ENCODE data around the gene GRB10. TPM values are rescaled to one million over a fixed set of nuclear protein-coding genes. Genes with fewer than 3 reads are reported as not detected.

GRB10 gene
- total RNA-seq, 4 donors from 2014 or later, result 28.5 to 58.0 (median 53.0) TPM

GRCh38 chr7:50754684-50755083 is 28.0 kb downstream of the GRB10 start:
- H3K4me1 ChIP-seq, result peaks cover 0 to 42% (median 4%) of the 10 kb centered on the region in 3 donors
- no peak overlapping the region for H3K4me3 ChIP-seq
- no peak for ATAC-seq
- H3K9me3 ChIP-seq, result no peaks in the 10 kb centered on the region
- peaks cover 0 to 21% of the 10 kb centered on the region in 2 donors for H3K36me3 ChIP-seq
- no peaks in the 10 kb centered on the region for H3K27me3 ChIP-seq
- 72% methylated on average over 3 of the region's 6 CpGs; no CpG with 5 or more reads in 1 of the 2 donors for WGBS, 2 donors (ENCODE audit: low coverage in 1 of 2)
- TF ChIP-seq POLR2AphosphoS5 (IDR thresholded peaks at IDR 0.05), result no peak
- TF ChIP-seq CTCF (IDR thresholded peaks at IDR 0.05), result no peak
- TF ChIP-seq POLR2A (IDR thresholded peaks at IDR 0.05), result no peak
- H3K27ac ChIP-seq, result no peak overlapping the region

GRCh38 chr7:50754241-50754640 is 28.5 kb downstream of the GRB10 start:
- ATAC-seq, result no peak
- WGBS, 2 donors (ENCODE audit: low coverage in 1 of 2), result 100% methylated on average over 3 of the region's 6 CpGs; no CpG with 5 or more reads in 1 of the 2 donors

GRCh38 chr7:50752422-50752821 is 30.3 kb downstream of the GRB10 start:
- H3K36me3 ChIP-seq, result peaks cover 0 to 29% of the 10 kb centered on the region in 2 donors
- no peak for TF ChIP-seq POLR2AphosphoS5 (IDR thresholded peaks at IDR 0.05)
- TF ChIP-seq EP300 (IDR thresholded peaks at IDR 0.05), result no peak
- no peak for TF ChIP-seq POLR2A (IDR thresholded peaks at IDR 0.05)
- TF ChIP-seq CTCF (IDR thresholded peaks at IDR 0.05), result no peak
- H3K9me3 ChIP-seq, result no peaks in the 10 kb centered on the region
- ATAC-seq, result no peak
- H3K27me3 ChIP-seq, result no peaks in the 10 kb centered on the region
- H3K27ac ChIP-seq, result no peak overlapping the region
- H3K4me1 ChIP-seq, result peaks cover 0 to 36% (median 4%) of the 10 kb centered on the region in 3 donors
- WGBS, 2 donors (ENCODE audit: low coverage in 1 of 2), result 100% methylated on average over 1 to 2 of the region's 4 CpGs
- no peak overlapping the region for H3K4me3 ChIP-seq

More at GRCh38 chr7:50754241-50754640, 28.5 kb downstream of the GRB10 start:
- peaks cover 0 to 21% of the 10 kb centered on the region in 2 donors for H3K36me3 ChIP-seq
- peaks cover 0 to 46% (median 4%) of the 10 kb centered on the region in 3 donors for H3K4me1 ChIP-seq
- TF ChIP-seq POLR2A (IDR thresholded peaks at IDR 0.05), result no peak
- no peak for TF ChIP-seq POLR2AphosphoS5 (IDR thresholded peaks at IDR 0.05)
- TF ChIP-seq CTCF (IDR thresholded peaks at IDR 0.05), result no peak
- TF ChIP-seq EP300 (IDR thresholded peaks at IDR 0.05), result no peak
- no peaks in the 10 kb centered on the region for H3K9me3 ChIP-seq
- H3K27me3 ChIP-seq, result no peaks in the 10 kb centered on the region
- H3K4me3 ChIP-seq, result no peak overlapping the region
- no peak overlapping the region for H3K27ac ChIP-seq

- H3K4me1 ChIP-seq, result peaks cover 0 to 31% (median 4%) of the 10 kb centered on the region in 3 donors
- 75 to 81% methylated on average over 1 of the region's 1 CpG for WGBS, 2 donors (ENCODE audit: low coverage in 1 of 2)
- H3K4me3 ChIP-seq, result no peak overlapping the region
- no peak for TF ChIP-seq POLR2AphosphoS5 (IDR thresholded peaks at IDR 0.05)
- TF ChIP-seq CTCF (IDR thresholded peaks at IDR 0.05), result no peak
- no peak for TF ChIP-seq POLR2A (IDR thresholded peaks at IDR 0.05)
- no peak for TF ChIP-seq EP300 (IDR thresholded peaks at IDR 0.05)
- H3K9me3 ChIP-seq, result no peaks in the 10 kb centered on the region
- no peak for ATAC-seq
- H3K36me3 ChIP-seq, result peaks cover 0 to 37% of the 10 kb centered on the region in 2 donors
- no peaks in the 10 kb centered on the region for H3K27me3 ChIP-seq
- H3K27ac ChIP-seq, result no peak overlapping the region
Measured at GRCh38 chr7:50751146-50751545, 31.6 kb downstream of the GRB10 start.

- H3K36me3 ChIP-seq, result peaks cover 0 to 31% of the 10 kb centered on the region in 2 donors
- no peak overlapping the region for H3K27ac ChIP-seq
- H3K9me3 ChIP-seq, result no peaks in the 10 kb centered on the region
- H3K27me3 ChIP-seq, result no peaks in the 10 kb centered on the region
- WGBS, 2 donors (ENCODE audit: low coverage in 1 of 2), result 28 to 67% methylated on average over 2 to 3 of the region's 3 CpGs
- no peak for ATAC-seq
- TF ChIP-seq POLR2A (IDR thresholded peaks at IDR 0.05), result no peak
- no peak for TF ChIP-seq EP300 (IDR thresholded peaks at IDR 0.05)
- TF ChIP-seq POLR2AphosphoS5 (IDR thresholded peaks at IDR 0.05), result no peak
- no peak for TF ChIP-seq CTCF (IDR thresholded peaks at IDR 0.05)
- peaks cover 0 to 20% (median 0%) of the 10 kb centered on the region in 3 donors for H3K4me1 ChIP-seq
- H3K4me3 ChIP-seq, result no peak overlapping the region
Measured at GRCh38 chr7:50749896-50750295, 32.8 kb downstream of the GRB10 start.

Data from gastroesophageal sphincter (tissue), 4 donors.